HepG2 (cell line): ENCODE measurements around the gene HOXA7. TPM values are rescaled to one million over a fixed set of nuclear protein-coding genes. Genes with fewer than 3 reads are reported as not detected.

Source experiments
- ATAC-seq: fragments of 200-7000 bp; cut with Tn5 transposase; 3 replicates; pipeline ENCODE4 v1.9.1; 2020; ENCODE audit warnings: mild to moderate bottlenecking, moderate library complexity
- BruUV-seq: library from RNA; stranded (reverse); fragments of 400-500 nt; replicated peaks from 2 replicates; lab custom pipeline; 2021; lab: Mats Ljungman, UMichigan
- CTCF ChIA-PET: fragments of 300-600 bp; formaldehyde crosslinking; extraction: SDS; loops from one replicate; lab custom pipeline; 2021; ENCODE audit warnings: low total read pairs, inconsistent platforms, low intra/inter-chr PET ratio; lab: Yijun Ruan, JAX
- POLR2A ChIA-PET: fragments of 350-600 bp; sonication (Branson Sonifier 250); formaldehyde crosslinking; loops from one replicate; lab custom pipeline; 2020; ENCODE audit warnings: antibody characterized with exemption, inconsistent platforms; lab: Yijun Ruan, JAX
- DNase-seq: peaks from one replicate; pipeline ENCODE4 v3.0.0-alpha.2; 2015; ENCODE audit warnings: low spot score
- FAIRE-seq: peaks from 3 replicates; lab custom pipeline; 2011; peaks lifted over from hg19 to GRCh38; lab: Jason Lieb, UNC
- H2AFZ ChIP-seq: one replicate; pipeline ENCODE4 v1.6.1; 2011; ENCODE audit warnings: low read length, inconsistent platforms
- H3K27ac ChIP-seq: fragments of 300-600 bp; 3 replicates; pipeline ENCODE4 v1.8.0; 2011; ENCODE audit warnings: mixed run types, mild to moderate bottlenecking, mixed read lengths, low read length, inconsistent platforms; ENCODE audit not compliant: insufficient read depth; ENCODE audit errors: extremely low read length
- H3K27me3 ChIP-seq, 2 experiments: fragments of 200-600 bp in 1 of 2; 2 replicates in 1 of 2; 3 replicates in 1 of 2; pipeline versions ENCODE4 v1.6.0 to v1.8.0; 2011; ENCODE audit warnings: low read length in 2 of 2, mild to moderate bottlenecking in 2 of 2, moderate library complexity in 2 of 2, inconsistent platforms in 1 of 2; ENCODE audit not compliant: insufficient read depth in 2 of 2, control insufficient read depth in 1 of 2
- H3K36me3 ChIP-seq, 2 experiments: fragments of 200-600 bp in 1 of 2; replicated peaks in 1 of 2; 2 replicates in 1 of 2; 3 replicates in 1 of 2; pipeline versions ENCODE4 v1.5.1 to v1.8.0; 2011; ENCODE audit warnings: low read length in 2 of 2, inconsistent platforms in 1 of 2; ENCODE audit not compliant: insufficient read depth in 2 of 2, control insufficient read depth in 1 of 2
- H3K4me1 ChIP-seq: 2 replicates; pipeline ENCODE4 v1.5.1; 2012; ENCODE audit warnings: low read length, inconsistent platforms; ENCODE audit not compliant: insufficient read depth
- H3K4me2 ChIP-seq: 2 replicates; pipeline ENCODE4 v1.6.0; 2011; ENCODE audit warnings: low read depth, low read length, inconsistent platforms
- H3K4me3 ChIP-seq, 3 experiments: fragments of 200-600 bp in 1 of 3; sonication (generic), shearing (Covaris generic) in 1 of 3; replicated peaks in 1 of 3; 2 replicates each; pipeline ENCODE4 v1.5.1; 2011 to 2016; ENCODE audit warnings: low read length in 3 of 3, inconsistent platforms in 2 of 3, low read depth in 2 of 3, mild to moderate bottlenecking in 2 of 3, control low read depth in 1 of 3, mixed read lengths in 1 of 3; ENCODE audit not compliant: insufficient read depth in 1 of 3
- H3K79me2 ChIP-seq: one replicate; pipeline ENCODE4 v1.6.1; 2011; ENCODE audit warnings: low read length, inconsistent platforms; ENCODE audit not compliant: insufficient read depth
- H3K9ac ChIP-seq: 2 replicates; pipeline ENCODE4 v1.6.0; 2011; ENCODE audit warnings: mild to moderate bottlenecking, low read depth, low read length, inconsistent platforms; ENCODE audit not compliant: insufficient read depth
- H3K9me3 ChIP-seq: 2 replicates; pipeline ENCODE4 v1.5.1; 2012; ENCODE audit warnings: mild to moderate bottlenecking, low read length
- H4K20me1 ChIP-seq: 2 replicates; pipeline ENCODE4 v1.6.0; 2011; ENCODE audit warnings: inconsistent platforms, mild to moderate bottlenecking, low read length, moderate library complexity; ENCODE audit not compliant: insufficient read depth
- ATF7-NPFF ChIP-seq: sonication (generic); formaldehyde crosslinking; IDR thresholded peaks from 2 replicates; pipeline ENCODE4 v1.8.1; 2023; ENCODE audit warnings: mild to moderate bottlenecking, low read depth, missing genetic modification reagents, moderate library complexity
- BORCS8-MEF2B ChIP-seq: sonication (generic); formaldehyde crosslinking; IDR thresholded peaks from 2 replicates; pipeline ENCODE4 v1.8.0; 2022; ENCODE audit warnings: mild to moderate bottlenecking, missing genetic modification reagents
- EEA1 ChIP-seq: sonication (generic); formaldehyde crosslinking; IDR thresholded peaks from 2 replicates; pipeline ENCODE4 v1.5.1; 2020; ENCODE audit warnings: mild to moderate bottlenecking, missing genetic modification reagents, borderline replicate concordance
- HES4 ChIP-seq: sonication (generic); formaldehyde crosslinking; IDR thresholded peaks from 2 replicates; pipeline ENCODE4 v1.9.0; 2021; ENCODE audit warnings: mild to moderate bottlenecking, missing genetic modification reagents, borderline replicate concordance
- MYPOP ChIP-seq: sonication (generic); formaldehyde crosslinking; IDR thresholded peaks from 2 replicates; pipeline ENCODE4 v1.8.1; 2023; ENCODE audit warnings: mild to moderate bottlenecking, moderate library complexity, missing genetic modification reagents
- RARG ChIP-seq: sonication (generic); formaldehyde crosslinking; IDR thresholded peaks from 2 replicates; pipeline ENCODE4 v1.4.0; 2020; ENCODE audit warnings: low read depth, mild to moderate bottlenecking, missing genetic modification reagents
- RCOR2 ChIP-seq: IDR thresholded peaks from 2 replicates; pipeline ENCODE4 v1.6.1; 2016; ENCODE audit warnings: missing biosample characterization, missing genetic modification reagents
- THYN1 ChIP-seq: sonication (generic); formaldehyde crosslinking; IDR thresholded peaks from 2 replicates; pipeline ENCODE4 v1.8.1; 2023; ENCODE audit warnings: low read depth, mild to moderate bottlenecking, moderate library complexity, missing genetic modification reagents, borderline replicate concordance
- ZNF12 ChIP-seq: sonication (generic); formaldehyde crosslinking; IDR thresholded peaks from 2 replicates; pipeline ENCODE4 v1.5.0; 2020; ENCODE audit warnings: missing genetic modification reagents
- ZNF136 ChIP-seq: sonication (generic); formaldehyde crosslinking; IDR thresholded peaks from 2 replicates; pipeline ENCODE4 v1.8.1; 2022; ENCODE audit warnings: low read depth, mild to moderate bottlenecking, moderate library complexity, missing genetic modification reagents
- ZNF335 ChIP-seq: sonication (generic); formaldehyde crosslinking; IDR thresholded peaks from 2 replicates; pipeline ENCODE4 v1.4.0; 2020; ENCODE audit warnings: missing genetic modification reagents
- ZNF510 ChIP-seq: sonication (generic); formaldehyde crosslinking; IDR thresholded peaks from 2 replicates; pipeline ENCODE4 v1.4.0; 2020; ENCODE audit warnings: low read depth, mild to moderate bottlenecking, missing genetic modification reagents
- ZNF598 ChIP-seq: sonication (generic); formaldehyde crosslinking; IDR thresholded peaks from 2 replicates; pipeline ENCODE4 v1.5.1; 2020; ENCODE audit warnings: mild to moderate bottlenecking, missing genetic modification reagents, borderline replicate concordance
- ZNF607 ChIP-seq: sonication (generic); formaldehyde crosslinking; IDR thresholded peaks from 2 replicates; pipeline ENCODE4 v1.5.1; 2020; ENCODE audit warnings: missing genetic modification reagents, mild to moderate bottlenecking, borderline replicate concordance
- ZNF678 ChIP-seq: sonication (generic); formaldehyde crosslinking; IDR thresholded peaks from 2 replicates; pipeline ENCODE4 v1.4.0; 2020; ENCODE audit warnings: mild to moderate bottlenecking, missing genetic modification reagents
- ZSCAN31 ChIP-seq: sonication (generic); formaldehyde crosslinking; IDR thresholded peaks from 2 replicates; pipeline ENCODE4 v1.5.0; 2020; ENCODE audit warnings: low read depth, mild to moderate bottlenecking, missing genetic modification reagents
- WGBS: methylation state at CpG from one replicate; pipeline ENCODE4 v1.1.6; 2017; ENCODE audit warnings: low lambda C conversion rate; 5-methylcytosine and 5-hydroxymethylcytosine counted together
- in situ Hi-C: cut with HindIII; loops from 2 replicates; pipeline ENCODE4 v1.10.0; 2017; ENCODE audit warnings: low pct_unique_long_range_greater_than_20kb; ENCODE audit not compliant: extremely low pct_ligation_motif_present
- intact Hi-C: fragments of 100-400 bp; cut with micrococcal nuclease; formaldehyde crosslinking; loops from one replicate; pipeline ENCODE4 v1.10.0; 2022; ENCODE audit not compliant: unreplicated experiment
- polyA plus RNA-seq, 8 experiments: library from polyadenylated mRNA; depleted of rRNA in 3 of 8; stranded (reverse) in 7 of 8; unstranded in 1 of 8; fragments of >200 nt; fragmentation: Illumina TruSeq in 4 of 8; extraction: Trizol in 4 of 8; gene quantifications; 2 replicates each; pipeline versions ENCODE4 v1.2.1 to v1.2.3, GENCODE V29; 2011 to 2016; ENCODE audit warnings: low read depth in 4 of 8, missing spikeins in 1 of 8, mixed read lengths in 1 of 8; ENCODE audit not compliant: insufficient read depth in 1 of 8
- total RNA-seq, 5 experiments: library from RNA; depleted of rRNA; stranded (reverse); fragments of >200 nt; fragmentation: Illumina TruSeq; extraction: Trizol; gene quantifications; 2 replicates each; pipeline ENCODE4 v1.2.3, GENCODE V29; 2016; ENCODE audit warnings: low read depth in 1 of 5
- TF ChIP-seq, protein P1 (sequence below): sonication (generic); formaldehyde crosslinking; IDR thresholded peaks from 2 replicates; pipeline ENCODE4 v1.8.0; 2022; ENCODE audit warnings: missing genetic modification reagents, mild to moderate bottlenecking, borderline replicate concordance

HOXA7 gene
- total and polyA plus RNA-seq, 2 of the 13 experiments (the other 11 are each of a cell fraction or from before 2014, with no cell fraction given): 0.05 TPM; not detected in 1

DNA sequence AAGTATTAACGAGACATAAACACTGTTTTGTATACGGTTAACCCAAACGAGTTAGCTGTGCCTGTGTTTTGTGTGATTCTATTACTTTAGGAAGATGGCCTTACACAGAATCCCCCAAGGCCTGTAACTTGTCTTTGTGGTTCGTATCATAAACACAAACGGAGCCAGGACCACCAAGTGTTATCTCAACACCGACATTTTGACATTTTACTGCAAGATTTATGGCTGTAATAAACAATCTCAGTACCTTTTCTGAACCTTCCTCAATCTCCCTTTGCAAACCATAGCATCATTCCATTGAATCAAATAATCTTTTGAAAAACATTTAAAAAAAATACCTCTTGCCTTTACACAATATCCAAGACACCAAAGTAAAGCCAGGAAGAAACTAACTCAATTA, 23.5 kb downstream of the HOXA7 start:
- Histone ChIP-seq H3K36me3 (no peaks in the 10 kb centered on the region), H4K20me1 (no peaks in the 10 kb centered on the region), H3K4me3 (0 out of 6 replicates have a peak overlapping the region, but pooled peaks of 2 of the 3 experiments have one; percentile 22 to 24), H3K9me3 (no peaks in the 10 kb centered on the region), H3K4me1 (peaks cover 80% of the 10 kb centered on the region), H3K79me2 (no peaks in the 10 kb centered on the region), H3K27me3 (no peaks in the 10 kb centered on the region), H3K4me2 (peak overlapping the region; percentile 76), H2AFZ (no peak overlapping the region), H3K27ac (peak overlapping the region; percentile 67), H3K9ac (0 out of 2 replicates have a peak overlapping the region, but pooled peaks have one; percentile 34)
- no TSS peak for BruUV-seq
- FAIRE-seq (no peak), ATAC-seq (no peak), DNase-seq (no peak)
- intact Hi-C loops (loop anchor here (5.0 kb wide), 1 partner anchor 166 kb away; no protein-coding TSS in a partner anchor), in situ Hi-C loops (no loop called here)
- POLR2A ChIA-PET: interaction anchor here (1.0 to 5.0 kb wide), 3 partner anchors 9 to 12 kb away, joined by 3 to 118 read pairs (median 10); no protein-coding TSS in a partner anchor
- CTCF ChIA-PET: no interaction called here
- WGBS: 93% methylated on average over 6 of the region's 6 CpGs
- TF ChIP-seq ZNF12 (CRISPR knock-in tag): no peak
- no peak for TF ChIP-seq ZSCAN31 (CRISPR knock-in tag)
- 0 out of 2 replicates have a peak, but pooled peaks have one; percentile 0 for TF ChIP-seq MYPOP (CRISPR knock-in tag)
- no peak for TF ChIP-seq THYN1 (CRISPR knock-in tag)

- Histone ChIP-seq H3K4me1 (peaks cover 88% of the 10 kb centered on the region), H4K20me1 (no peaks in the 10 kb centered on the region), H3K4me3 (no peak overlapping the region), H3K9ac (no peak overlapping the region), H3K79me2 (no peaks in the 10 kb centered on the region), H3K27me3 (no peaks in the 10 kb centered on the region), H3K36me3 (no peaks in the 10 kb centered on the region), H2AFZ (no peak overlapping the region), H3K9me3 (no peaks in the 10 kb centered on the region), H3K27ac (no peak overlapping the region)
- DNase-seq (no peak), ATAC-seq (no peak), FAIRE-seq (no peak)
- ChIA-PET POLR2A (interaction anchor here (1.3 to 5.0 kb wide), 6 partner anchors 10 to 445 kb away, joined by 6 to 118 read pairs (median 8); partner anchors contain the start of genes HOXA1 and SKAP2), CTCF (no interaction called here)
- intact Hi-C loops (loop anchor here (5.0 kb wide), 1 partner anchor 165 kb away; no protein-coding TSS in a partner anchor), in situ Hi-C loops (no loop called here)
- no TSS peak for BruUV-seq
- WGBS: 98% methylated on average over 2 of the region's 2 CpGs
- TF ChIP-seq ATF7-NPFF (CRISPR knock-in tag) (no peak), ZNF510 (CRISPR knock-in tag) (no peak), ZNF335 (no peak), HES4 (CRISPR knock-in tag) (no peak), ZNF136 (CRISPR knock-in tag) (no peak), RARG (CRISPR knock-in tag) (no peak), ZNF607 (CRISPR knock-in tag) (no peak), EEA1 (CRISPR knock-in tag) (no peak), BORCS8-MEF2B (CRISPR knock-in tag) (no peak), ZNF678 (no peak), RCOR2 (CRISPR knock-in tag) (no peak), ZNF598 (CRISPR knock-in tag) (no peak)
- TF ChIP-seq, protein P1, sequence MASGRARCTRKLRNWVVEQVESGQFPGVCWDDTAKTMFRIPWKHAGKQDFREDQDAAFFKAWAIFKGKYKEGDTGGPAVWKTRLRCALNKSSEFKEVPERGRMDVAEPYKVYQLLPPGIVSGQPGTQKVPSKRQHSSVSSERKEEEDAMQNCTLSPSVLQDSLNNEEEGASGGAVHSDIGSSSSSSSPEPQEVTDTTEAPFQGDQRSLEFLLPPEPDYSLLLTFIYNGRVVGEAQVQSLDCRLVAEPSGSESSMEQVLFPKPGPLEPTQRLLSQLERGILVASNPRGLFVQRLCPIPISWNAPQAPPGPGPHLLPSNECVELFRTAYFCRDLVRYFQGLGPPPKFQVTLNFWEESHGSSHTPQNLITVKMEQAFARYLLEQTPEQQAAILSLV (CRISPR knock-in tag): no peak
- TF ChIP-seq, all 625 proteins: peak for 0
- no peak overlapping the region for H3K4me2 ChIP-seq
These were observed 24.3 kb downstream of the HOXA7 start for GRCh38 chr7:27132214-27132613.
